Measurements from ENCODE around the gene NEDD8. TPM values are rescaled to one million over a fixed set of nuclear protein-coding genes. Genes with fewer than 3 reads are reported as not detected.

NEDD8 gene
- total RNA-seq, 2 donors from 2014 or later, result 126 to 150 TPM

GRCh38 chr14:24187539-24187915 lies 44.6 kb downstream of the NEDD8 start:
- no peak for TF ChIP-seq CTCF (IDR thresholded peaks at IDR 0.05)
- DNase-seq, result no peak
- intact Hi-C loops (cut with DNase I), result no loop called here

GRCh38 chr14:24186831-24187538 lies 45.2 kb downstream of the NEDD8 start:
- Histone ChIP-seq H3K4me3 (no peak overlapping the region), H3K9me3 (no peaks in the 10 kb centered on the region), H3K36me3 (no peaks in the 10 kb centered on the region), H3K9ac (ENCODE audit: low read depth in 2 of 2, low read length in 2 of 2) (peak overlapping the region; percentile 33 to 79), H3K27me3 (no peaks in the 10 kb centered on the region), H3K4me1 (no peaks in the 10 kb centered on the region), H3K27ac (no peak overlapping the region)
- no peak for TF ChIP-seq CTCF (IDR thresholded peaks at IDR 0.05)
- DNase-seq, result no peak
- intact Hi-C loops (cut with DNase I), result no loop called here

More at GRCh38 chr14:24187539-24187915, 44.6 kb downstream of the NEDD8 start:
- Histone ChIP-seq H3K4me3 (peak overlapping the region; percentile 54), H3K9me3 (no peaks in the 10 kb centered on the region), H3K9ac (ENCODE audit: low read depth in 2 of 2, low read length in 2 of 2) (peak overlapping the region; percentile 52 to 79), H3K36me3 (no peaks in the 10 kb centered on the region), H3K27ac (no peak overlapping the region), H3K4me1 (no peaks in the 10 kb centered on the region), H3K27me3 (no peaks in the 10 kb centered on the region)

GRCh38 chr14:24185741-24186140 lies 46.4 kb downstream of the NEDD8 start:
- no peak overlapping the region for H3K4me3 ChIP-seq
- H3K9me3 ChIP-seq, result no peaks in the 10 kb centered on the region
- H3K36me3 ChIP-seq, result no peaks in the 10 kb centered on the region
- no peak for DNase-seq
- H3K27ac ChIP-seq, result no peak overlapping the region
- no peak overlapping the region for H3K9ac ChIP-seq (ENCODE audit: low read depth in 2 of 2, low read length in 2 of 2)
- no peak for TF ChIP-seq CTCF (IDR thresholded peaks at IDR 0.05)
- no peaks in the 10 kb centered on the region for H3K27me3 ChIP-seq
- H3K4me1 ChIP-seq, result no peaks in the 10 kb centered on the region
- intact Hi-C loops (cut with DNase I), result no loop called here

- H3K27me3 ChIP-seq, result no peaks in the 10 kb centered on the region
- H3K36me3 ChIP-seq, result no peaks in the 10 kb centered on the region
- TF ChIP-seq CTCF (IDR thresholded peaks at IDR 0.05), result no peak
- no peak overlapping the region for H3K9ac ChIP-seq (ENCODE audit: low read depth in 2 of 2, low read length in 2 of 2)
- DNase-seq, result no peak
- intact Hi-C loops (cut with DNase I), result no loop called here
- no peak overlapping the region for H3K4me3 ChIP-seq
- H3K9me3 ChIP-seq, result no peaks in the 10 kb centered on the region
- no peak overlapping the region for H3K27ac ChIP-seq
- H3K4me1 ChIP-seq, result no peaks in the 10 kb centered on the region
Measured at GRCh38 chr14:24185026-24185425, 47.1 kb downstream of the NEDD8 start.

- H3K4me3 ChIP-seq, result no peak overlapping the region
- intact Hi-C loops (cut with DNase I), result no loop called here
- H3K27ac ChIP-seq, result no peak overlapping the region
- no peaks in the 10 kb centered on the region for H3K36me3 ChIP-seq
- no peaks in the 10 kb centered on the region for H3K4me1 ChIP-seq
- TF ChIP-seq CTCF (IDR thresholded peaks at IDR 0.05), result no peak
- no peak for DNase-seq
- no peak overlapping the region for H3K9ac ChIP-seq (ENCODE audit: low read depth in 2 of 2, low read length in 2 of 2)
- H3K9me3 ChIP-seq, result no peaks in the 10 kb centered on the region
- H3K27me3 ChIP-seq, result no peaks in the 10 kb centered on the region
Measured at GRCh38 chr14:24184104-24184970, 47.8 kb downstream of the NEDD8 start.
